Measurements from ENCODE around the gene SLC6A9. TPM values are rescaled to one million over a fixed set of nuclear protein-coding genes. Genes with fewer than 3 reads are reported as not detected.

The SLC6A9 gene
- total RNA-seq, 1 experiment from 2014 or later = 12.8 TPM

DNA sequence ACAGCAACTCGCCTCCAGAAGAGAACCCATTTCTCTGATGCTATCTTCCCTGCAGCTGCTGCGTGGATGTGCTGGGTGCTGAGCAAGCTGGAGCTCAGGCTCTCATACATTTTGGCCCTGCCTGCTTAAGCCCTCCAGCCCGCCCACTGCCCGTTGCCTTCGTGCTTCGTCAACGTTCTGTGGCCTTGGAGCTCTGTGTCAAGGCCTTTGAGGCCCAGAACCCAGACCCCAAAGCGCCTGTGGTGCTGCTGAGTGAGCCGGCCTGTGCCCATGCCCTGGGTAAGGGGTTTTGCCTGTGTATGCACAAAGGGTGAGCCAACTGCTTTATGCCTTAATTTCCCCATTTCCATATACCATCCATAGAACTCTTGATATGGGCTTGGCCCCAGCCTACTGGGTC lies 60.4 kb downstream of the SLC6A9 start:
- Histone ChIP-seq H3K36me3 (ENCODE audit: control insufficient read depth in 1 of 2, insufficient read depth in 2 of 2, low read length in 2 of 2) (peaks cover 9 to 29% of the 10 kb centered on the region in 2 experiments; a peak in 3 of 4 replicates), H3K9me3 (ENCODE audit: control insufficient read depth in 1 of 2, insufficient read depth in 1 of 2, low read depth in 1 of 2, low read length in 2 of 2) (no peaks in the 10 kb centered on the region), H3K4me1 (ENCODE audit: control insufficient read depth in 1 of 2, insufficient read depth in 2 of 2, low read length in 2 of 2) (peaks cover 13 to 36% of the 10 kb centered on the region in 2 experiments), H3K9me2 (ENCODE audit: insufficient read depth) (no peaks in the 10 kb centered on the region), H3K9ac (ENCODE audit: low read length) (peak overlapping the region; percentile 85), H4K20me1 (ENCODE audit: insufficient read depth) (no peaks in the 10 kb centered on the region), H3K27ac (ENCODE audit: low read depth, low read length) (no peak overlapping the region), H3K4me3 (replicated peaks in 1 of 2; ENCODE audit: low read depth in 1 of 2, low read length in 2 of 2) (peak overlapping the region; percentile 94 to 99), H3K27me3 (ENCODE audit: insufficient read depth, low read length) (no peaks in the 10 kb centered on the region), H2AFZ (ENCODE audit: low read depth, low read length, poor library complexity, severe bottlenecking) (no peak overlapping the region), H3K79me2 (ENCODE audit: insufficient read depth, low read length) (peaks cover 29% of the 10 kb centered on the region), H3K4me2 (ENCODE audit: low read length) (peak overlapping the region; percentile 93)
- TF ChIP-seq ELF1 (IDR thresholded peaks at IDR 0.05; ENCODE audit: borderline replicate concordance, low read depth) = no peak
- TF ChIP-seq SP1 (IDR thresholded peaks at IDR 0.05; ENCODE audit: low read depth) = no peak
- TF ChIP-seq SRF (IDR thresholded peaks at IDR 0.05; ENCODE audit: low read depth) = no peak
- TF ChIP-seq EZH2 (IDR thresholded peaks at IDR 0.05) = no peak
- TF ChIP-seq YY1 (IDR thresholded peaks at IDR 0.05; ENCODE audit: extremely low read depth, insufficient replicate concordance, low read depth, low read length) = no peak
- no peak for TF ChIP-seq EZH2phosphoT487 (IDR thresholded peaks at IDR 0.05; ENCODE audit: borderline replicate concordance)
- ATAC-seq (no peak), DNase-seq (ENCODE audit: low read depth, low spot score) (no peak)
- ChIA-PET RAD21 (ENCODE audit: low non-redundant PET in 1 of 2, low total read pairs in 2 of 2, uncharacterized antibody in 2 of 2, unreplicated experiment in 2 of 2) (no interaction called here), POLR2A (no interaction called here), CTCF (no interaction called here)
- intact Hi-C loops (cut with micrococcal nuclease) = no loop called here
- BruUV-seq (replicated peaks) = no TSS peak

DNA sequence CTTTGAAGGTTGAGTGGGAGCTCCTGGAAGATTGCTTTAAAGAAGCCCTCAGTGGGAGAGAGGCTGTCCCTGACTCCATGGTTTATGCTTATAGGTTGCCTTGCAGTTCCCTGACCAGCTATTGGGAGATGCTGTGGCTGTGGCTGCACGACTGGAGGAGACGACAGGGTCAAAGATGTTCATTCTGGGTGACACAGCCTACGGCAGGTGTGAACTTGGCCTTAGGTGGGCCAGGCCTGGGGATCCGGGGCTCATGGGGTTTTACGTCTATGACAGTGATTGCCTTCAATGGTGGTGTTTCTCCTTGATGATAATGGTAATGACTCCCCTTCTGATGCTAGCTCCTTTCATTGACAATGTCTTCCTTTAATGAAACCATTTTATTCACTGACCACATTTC lies 60.8 kb downstream of the SLC6A9 start:
- Histone ChIP-seq H3K79me2 (ENCODE audit: insufficient read depth, low read length) (peaks cover 25% of the 10 kb centered on the region), H3K27me3 (ENCODE audit: insufficient read depth, low read length) (no peaks in the 10 kb centered on the region), H3K9me2 (ENCODE audit: insufficient read depth) (no peaks in the 10 kb centered on the region), H3K27ac (ENCODE audit: low read depth, low read length) (peak overlapping the region; percentile 60), H3K4me2 (ENCODE audit: low read length) (peak overlapping the region; percentile 93), H3K4me1 (ENCODE audit: control insufficient read depth in 1 of 2, insufficient read depth in 2 of 2, low read length in 2 of 2) (peaks cover 10 to 32% of the 10 kb centered on the region in 2 experiments), H4K20me1 (ENCODE audit: insufficient read depth) (no peaks in the 10 kb centered on the region), H3K9ac (ENCODE audit: low read length) (peak overlapping the region; percentile 85), H3K36me3 (ENCODE audit: control insufficient read depth in 1 of 2, insufficient read depth in 2 of 2, low read length in 2 of 2) (peaks cover 9 to 29% of the 10 kb centered on the region in 2 experiments; a peak in 3 of 4 replicates), H3K4me3 (replicated peaks in 1 of 2; ENCODE audit: low read depth in 1 of 2, low read length in 2 of 2) (peak overlapping the region; percentile 94 to 99), H2AFZ (ENCODE audit: low read depth, low read length, poor library complexity, severe bottlenecking) (no peak overlapping the region), H3K9me3 (ENCODE audit: control insufficient read depth in 1 of 2, insufficient read depth in 1 of 2, low read depth in 1 of 2, low read length in 2 of 2) (no peaks in the 10 kb centered on the region)
- ATAC-seq (no peak), DNase-seq (ENCODE audit: low read depth, low spot score) (no peak)
- intact Hi-C loops (cut with micrococcal nuclease) = no loop called here
- TF ChIP-seq, protein P1, sequence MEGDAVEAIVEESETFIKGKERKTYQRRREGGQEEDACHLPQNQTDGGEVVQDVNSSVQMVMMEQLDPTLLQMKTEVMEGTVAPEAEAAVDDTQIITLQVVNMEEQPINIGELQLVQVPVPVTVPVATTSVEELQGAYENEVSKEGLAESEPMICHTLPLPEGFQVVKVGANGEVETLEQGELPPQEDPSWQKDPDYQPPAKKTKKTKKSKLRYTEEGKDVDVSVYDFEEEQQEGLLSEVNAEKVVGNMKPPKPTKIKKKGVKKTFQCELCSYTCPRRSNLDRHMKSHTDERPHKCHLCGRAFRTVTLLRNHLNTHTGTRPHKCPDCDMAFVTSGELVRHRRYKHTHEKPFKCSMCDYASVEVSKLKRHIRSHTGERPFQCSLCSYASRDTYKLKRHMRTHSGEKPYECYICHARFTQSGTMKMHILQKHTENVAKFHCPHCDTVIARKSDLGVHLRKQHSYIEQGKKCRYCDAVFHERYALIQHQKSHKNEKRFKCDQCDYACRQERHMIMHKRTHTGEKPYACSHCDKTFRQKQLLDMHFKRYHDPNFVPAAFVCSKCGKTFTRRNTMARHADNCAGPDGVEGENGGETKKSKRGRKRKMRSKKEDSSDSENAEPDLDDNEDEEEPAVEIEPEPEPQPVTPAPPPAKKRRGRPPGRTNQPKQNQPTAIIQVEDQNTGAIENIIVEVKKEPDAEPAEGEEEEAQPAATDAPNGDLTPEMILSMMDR (IDR thresholded peaks at IDR 0.05 in 2 of 3, conservative IDR thresholded peaks at IDR 0.05 in 1 of 3; ENCODE audit: borderline replicate concordance in 1 of 3, insufficient read depth in 1 of 3, low read depth in 2 of 3, low read length in 2 of 3) = no peak
- TF ChIP-seq ELF1 (IDR thresholded peaks at IDR 0.05; ENCODE audit: borderline replicate concordance, low read depth) = no peak
- no peak for TF ChIP-seq JUND (IDR thresholded peaks at IDR 0.05)
- no peak for TF ChIP-seq ZNF274 (IDR thresholded peaks at IDR 0.05; ENCODE audit: low read depth, low read length)
- no peak for TF ChIP-seq CEBPB (IDR thresholded peaks at IDR 0.05; ENCODE audit: low read depth)
- TF ChIP-seq FOSL1 (IDR thresholded peaks at IDR 0.05; ENCODE audit: low read depth) = no peak
- no peak for TF ChIP-seq SRF (IDR thresholded peaks at IDR 0.05; ENCODE audit: low read depth)
- TF ChIP-seq, protein P2, sequence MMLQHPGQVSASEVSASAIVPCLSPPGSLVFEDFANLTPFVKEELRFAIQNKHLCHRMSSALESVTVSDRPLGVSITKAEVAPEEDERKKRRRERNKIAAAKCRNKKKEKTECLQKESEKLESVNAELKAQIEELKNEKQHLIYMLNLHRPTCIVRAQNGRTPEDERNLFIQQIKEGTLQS (IDR thresholded peaks at IDR 0.05) = no peak
- no TSS peak for BruUV-seq (replicated peaks)
- CTCF ChIA-PET = interaction anchor here (1.2 kb wide), 1 partner anchor 207 kb away, joined by 4 read pairs; no protein-coding TSS in a partner anchor
- RAD21 ChIA-PET (ENCODE audit: low non-redundant PET in 1 of 2, low total read pairs in 2 of 2, uncharacterized antibody in 2 of 2, unreplicated experiment in 2 of 2) = no interaction called here
- POLR2A ChIA-PET = interaction anchor here (1.1 kb wide), 1 partner anchor 36 kb away, joined by 3 read pairs; no protein-coding TSS in a partner anchor

All from HCT116 (cell line).